ENCODE data around the gene GALNT13.

Gene GALNT13

GRCh38 chr2:154229966-154230365 is 358.2 kb downstream of the GALNT13 start:
- no peak for DNase-seq

GRCh38 chr2:154231021-154231420 is 359.3 kb downstream of the GALNT13 start:
- DNase-seq, result no peak

- no peak for DNase-seq
Observed at GRCh38 chr2:154233231-154233630, 361.5 kb downstream of the GALNT13 start.

GRCh38 chr2:154238252-154238651 is 366.5 kb downstream of the GALNT13 start:
- DNase-seq, result no peak

- DNase-seq, result no peak
Observed at GRCh38 chr2:154240316-154240715, 368.6 kb downstream of the GALNT13 start.

- DNase-seq, result no peak
Observed at GRCh38 chr2:154240921-154241379, 369.2 kb downstream of the GALNT13 start.

GRCh38 chr2:154242687-154243086 is 371.0 kb downstream of the GALNT13 start:
- DNase-seq, result no peak

GRCh38 chr2:154243685-154244084 is 372.0 kb downstream of the GALNT13 start:
- DNase-seq, result no peak

GRCh38 chr2:154244932-154245331 is 373.2 kb downstream of the GALNT13 start:
- DNase-seq, result no peak

GRCh38 chr2:154247503-154247902 is 375.8 kb downstream of the GALNT13 start:
- no peak for DNase-seq

- no peak for DNase-seq
Observed at GRCh38 chr2:154256136-154256535, 384.4 kb downstream of the GALNT13 start.

- DNase-seq, result no peak
Observed at GRCh38 chr2:154259030-154259429, 387.3 kb downstream of the GALNT13 start.

- DNase-seq, result no peak
Observed at GRCh38 chr2:154261473-154262027, 389.8 kb downstream of the GALNT13 start.

GRCh38 chr2:154263206-154263605 is 391.5 kb downstream of the GALNT13 start:
- no peak for DNase-seq

- DNase-seq, result no peak
Observed at GRCh38 chr2:154264024-154264423, 392.3 kb downstream of the GALNT13 start.

GRCh38 chr2:154267983-154268382 is 396.3 kb downstream of the GALNT13 start:
- no peak for DNase-seq

- DNase-seq, result no peak
Observed at GRCh38 chr2:154280543-154280942, 408.8 kb downstream of the GALNT13 start.

GRCh38 chr2:154289870-154290269 is 418.1 kb downstream of the GALNT13 start:
- no peak for DNase-seq

GRCh38 chr2:154291511-154291910 is 419.8 kb downstream of the GALNT13 start:
- DNase-seq, result no peak

GRCh38 chr2:154291927-154292326 is 420.2 kb downstream of the GALNT13 start:
- DNase-seq, result no peak

GRCh38 chr2:154293864-154294263 is 422.1 kb downstream of the GALNT13 start:
- DNase-seq, result no peak

GRCh38 chr2:154306266-154306970 is 434.7 kb downstream of the GALNT13 start:
- no peak for DNase-seq

- DNase-seq, result no peak
Observed at GRCh38 chr2:154307007-154307406, 435.3 kb downstream of the GALNT13 start.

- no peak for DNase-seq
Observed at GRCh38 chr2:154324601-154325000, 452.9 kb downstream of the GALNT13 start.

- DNase-seq, result no peak
Observed at GRCh38 chr2:154329510-154329909, 457.8 kb downstream of the GALNT13 start.

Measured in activated CD4-positive, alpha-beta T cell treated with anti-CD3 and anti-CD28 coated beads, Interleukin-10, Interleukin-2, amounts not matched to agents 100 ng/mL and 50 ng/mL, durations not matched to agents 16 hours and 8 hours (primary cell).